ENCODE measurements around the gene PLVAP.

PLVAP gene

GRCh38 chr19:17376935-17377600 is at the start of gene PLVAP:
Gene PLVAP, minus strand, starts transcription at chr19:17377342. Its CDS starts 54 bp downstream, at chr19:17377288.
- TF ChIP-seq CTCF (IDR thresholded peaks at IDR 0.05; ENCODE audit: low read depth, low read length, missing control alignments) = no peak
- DNase-seq (ENCODE audit: low read depth) = no peak

GRCh38 chr19:17424743-17425365 is 47.7 kb upstream of the PLVAP start:
- TF ChIP-seq CTCF (IDR thresholded peaks at IDR 0.05; ENCODE audit: low read depth, low read length, missing control alignments) = peak; percentile 66
- in situ Hi-C loops (cut with HindIII; ENCODE audit: low sequenced_read_pairs) = no loop called here
- DNase-seq (ENCODE audit: low read depth) = no peak
- no peak overlapping the region for H3K4me3 ChIP-seq (ENCODE audit: low read depth, low read length)

More at GRCh38 chr19:17376935-17377600, at the start of gene PLVAP:
- H3K4me3 ChIP-seq (ENCODE audit: low read depth, low read length) = no peak within 1 kb of the TSS
- in situ Hi-C loops (cut with HindIII; ENCODE audit: low sequenced_read_pairs) = no loop called here

- DNase-seq (ENCODE audit: low read depth) = no peak
- H3K4me3 ChIP-seq (ENCODE audit: low read depth, low read length) = no peak overlapping the region
- in situ Hi-C loops (cut with HindIII; ENCODE audit: low sequenced_read_pairs) = no loop called here
- TF ChIP-seq CTCF (IDR thresholded peaks at IDR 0.05; ENCODE audit: low read depth, low read length, missing control alignments) = no peak
Observed at GRCh38 chr19:17423429-17424208, 46.5 kb upstream of the PLVAP start.

GRCh38 chr19:17421942-17422341 is 44.8 kb upstream of the PLVAP start:
- no peak for TF ChIP-seq CTCF (IDR thresholded peaks at IDR 0.05; ENCODE audit: low read depth, low read length, missing control alignments)
- H3K4me3 ChIP-seq (ENCODE audit: low read depth, low read length) = no peak overlapping the region
- in situ Hi-C loops (cut with HindIII; ENCODE audit: low sequenced_read_pairs) = no loop called here
- no peak for DNase-seq (ENCODE audit: low read depth)

- H3K4me3 ChIP-seq (ENCODE audit: low read depth, low read length) = peak overlapping the region; percentile 78
- in situ Hi-C loops (cut with HindIII; ENCODE audit: low sequenced_read_pairs) = no loop called here
- peak; percentile 14 for TF ChIP-seq CTCF (IDR thresholded peaks at IDR 0.05; ENCODE audit: low read depth, low read length, missing control alignments)
- DNase-seq (ENCODE audit: low read depth) = no peak
Observed at GRCh38 chr19:17420475-17420924, 43.4 kb upstream of the PLVAP start.

GRCh38 chr19:17419621-17420474 is 42.7 kb upstream of the PLVAP start, which contains the start of gene MVB12A:
Gene MVB12A, plus strand, starts transcription at chr19:17420047. Its CDS starts 89 bp downstream, at chr19:17420136.
- in situ Hi-C loops (cut with HindIII; ENCODE audit: low sequenced_read_pairs) = no loop called here
- TF ChIP-seq CTCF (IDR thresholded peaks at IDR 0.05; ENCODE audit: low read depth, low read length, missing control alignments) = no peak
- peak; percentile 98 for DNase-seq (ENCODE audit: low read depth)
- peak within 1 kb of the TSS; percentile 78 for H3K4me3 ChIP-seq (ENCODE audit: low read depth, low read length)
